ENCODE data around the gene PLA2R1. TPM values are rescaled to one million over a fixed set of nuclear protein-coding genes. Genes with fewer than 3 reads are reported as not detected.

PLA2R1 gene
- total and polyA plus RNA-seq, 2 donors (not counting 1 experiment from before 2014, with no cell fraction given): 8.0 to 8.3 TPM

DNA sequence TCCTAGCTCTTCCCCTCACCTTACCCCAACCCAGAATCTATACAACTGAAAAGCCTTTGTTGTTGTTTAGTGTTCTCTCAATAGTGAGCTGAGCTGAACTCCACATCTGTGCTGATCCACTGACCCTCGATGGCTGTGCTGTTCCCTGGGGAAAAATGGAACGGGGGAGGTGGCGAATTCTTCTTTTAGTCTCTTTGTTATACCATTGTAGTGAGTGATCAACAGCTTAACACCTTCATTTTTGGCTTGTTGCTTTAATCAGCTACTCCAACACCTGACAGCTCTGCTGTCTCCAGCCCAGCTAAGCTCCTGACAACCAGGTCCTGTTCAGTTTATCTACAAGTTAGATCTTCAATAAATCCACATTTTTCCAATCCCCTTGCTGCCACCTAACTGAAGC, 25.7 kb downstream of the PLA2R1 start:
- TF ChIP-seq EZH2 (IDR thresholded peaks at IDR 0.05; ENCODE audit: low read length, missing control alignments): no peak
- TF ChIP-seq, protein P1, sequence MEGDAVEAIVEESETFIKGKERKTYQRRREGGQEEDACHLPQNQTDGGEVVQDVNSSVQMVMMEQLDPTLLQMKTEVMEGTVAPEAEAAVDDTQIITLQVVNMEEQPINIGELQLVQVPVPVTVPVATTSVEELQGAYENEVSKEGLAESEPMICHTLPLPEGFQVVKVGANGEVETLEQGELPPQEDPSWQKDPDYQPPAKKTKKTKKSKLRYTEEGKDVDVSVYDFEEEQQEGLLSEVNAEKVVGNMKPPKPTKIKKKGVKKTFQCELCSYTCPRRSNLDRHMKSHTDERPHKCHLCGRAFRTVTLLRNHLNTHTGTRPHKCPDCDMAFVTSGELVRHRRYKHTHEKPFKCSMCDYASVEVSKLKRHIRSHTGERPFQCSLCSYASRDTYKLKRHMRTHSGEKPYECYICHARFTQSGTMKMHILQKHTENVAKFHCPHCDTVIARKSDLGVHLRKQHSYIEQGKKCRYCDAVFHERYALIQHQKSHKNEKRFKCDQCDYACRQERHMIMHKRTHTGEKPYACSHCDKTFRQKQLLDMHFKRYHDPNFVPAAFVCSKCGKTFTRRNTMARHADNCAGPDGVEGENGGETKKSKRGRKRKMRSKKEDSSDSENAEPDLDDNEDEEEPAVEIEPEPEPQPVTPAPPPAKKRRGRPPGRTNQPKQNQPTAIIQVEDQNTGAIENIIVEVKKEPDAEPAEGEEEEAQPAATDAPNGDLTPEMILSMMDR (conservative IDR thresholded peaks at IDR 0.05 in 1 of 2, IDR thresholded peaks at IDR 0.05 in 1 of 2; ENCODE audit: low read depth in 1 of 2, low read length in 2 of 2): no peak
- H3K9me3 ChIP-seq (ENCODE audit: control insufficient read depth, insufficient read depth, low read depth, low read length): no peaks in the 10 kb centered on the region
- H3K27me3 ChIP-seq (ENCODE audit: control insufficient read depth, insufficient read depth, low read length): peaks cover 2% of the 10 kb centered on the region
- H3K36me3 ChIP-seq (ENCODE audit: control insufficient read depth, insufficient read depth, low read length): no peaks in the 10 kb centered on the region
- H3K79me2 ChIP-seq (ENCODE audit: control insufficient read depth, insufficient read depth, low read length): no peaks in the 10 kb centered on the region
- no peak for DNase-seq (ENCODE audit: low read depth in 2 of 2)
- H3K27ac ChIP-seq (ENCODE audit: insufficient read depth, low read length): no peak overlapping the region
- H3K9ac ChIP-seq (ENCODE audit: insufficient read depth, low read length): no peak overlapping the region
- no peak overlapping the region for H2AFZ ChIP-seq (ENCODE audit: low read length)
- peaks cover 4% of the 10 kb centered on the region for H3K4me1 ChIP-seq (ENCODE audit: control insufficient read depth, extremely low read depth, insufficient read depth, low read length)
- H4K20me1 ChIP-seq (ENCODE audit: control insufficient read depth, extremely low read depth, insufficient read depth, low read length): no peaks in the 10 kb centered on the region
- H3K4me3 ChIP-seq (replicated peaks in 1 of 4; ENCODE audit: control extremely low read depth in 1 of 4, insufficient read depth in 1 of 4, low read depth in 3 of 4, low read length in 4 of 4): no peak overlapping the region
- no peak overlapping the region for H3K4me2 ChIP-seq (ENCODE audit: extremely low read depth, insufficient read depth, low read length)

DNA sequence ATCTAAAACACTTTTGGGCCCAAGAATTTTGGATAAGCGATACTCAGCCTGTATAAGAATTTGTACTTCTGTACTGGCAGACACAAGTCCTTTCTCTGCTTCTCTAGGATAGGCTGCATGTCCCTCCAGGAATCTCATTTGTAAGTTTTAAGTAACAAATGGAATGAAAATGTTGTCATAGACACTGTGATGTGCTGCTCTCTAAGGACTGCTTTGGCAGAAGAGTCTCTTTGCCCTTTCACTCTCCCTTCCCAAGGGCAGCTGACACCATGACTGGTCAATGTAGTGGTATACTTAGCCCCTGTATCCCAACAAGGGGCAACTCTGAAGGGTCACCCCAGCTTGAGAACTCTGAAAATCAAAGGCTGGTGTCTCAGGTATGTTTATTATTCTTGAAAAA, 27.3 kb downstream of the PLA2R1 start:
- TF ChIP-seq, protein P1 (conservative IDR thresholded peaks at IDR 0.05 in 1 of 2, IDR thresholded peaks at IDR 0.05 in 1 of 2; ENCODE audit: low read depth in 1 of 2, low read length in 2 of 2): no peak
- no peaks in the 10 kb centered on the region for H4K20me1 ChIP-seq (ENCODE audit: control insufficient read depth, extremely low read depth, insufficient read depth, low read length)
- H3K9ac ChIP-seq (ENCODE audit: insufficient read depth, low read length): no peak overlapping the region
- H3K36me3 ChIP-seq (ENCODE audit: control insufficient read depth, insufficient read depth, low read length): no peaks in the 10 kb centered on the region
- no peaks in the 10 kb centered on the region for H3K9me3 ChIP-seq (ENCODE audit: control insufficient read depth, insufficient read depth, low read depth, low read length)
- peaks cover 4% of the 10 kb centered on the region for H3K4me1 ChIP-seq (ENCODE audit: control insufficient read depth, extremely low read depth, insufficient read depth, low read length)
- no peak overlapping the region for H3K4me2 ChIP-seq (ENCODE audit: extremely low read depth, insufficient read depth, low read length)
- H3K79me2 ChIP-seq (ENCODE audit: control insufficient read depth, insufficient read depth, low read length): no peaks in the 10 kb centered on the region
- DNase-seq (ENCODE audit: low read depth in 2 of 2): no peak
- H3K27ac ChIP-seq (ENCODE audit: insufficient read depth, low read length): no peak overlapping the region
- no peak overlapping the region for H2AFZ ChIP-seq (ENCODE audit: low read length)
- H3K27me3 ChIP-seq (ENCODE audit: control insufficient read depth, insufficient read depth, low read length): peaks cover 2% of the 10 kb centered on the region
- H3K4me3 ChIP-seq (replicated peaks in 1 of 4; ENCODE audit: control extremely low read depth in 1 of 4, insufficient read depth in 1 of 4, low read depth in 3 of 4, low read length in 4 of 4): no peak overlapping the region

DNA sequence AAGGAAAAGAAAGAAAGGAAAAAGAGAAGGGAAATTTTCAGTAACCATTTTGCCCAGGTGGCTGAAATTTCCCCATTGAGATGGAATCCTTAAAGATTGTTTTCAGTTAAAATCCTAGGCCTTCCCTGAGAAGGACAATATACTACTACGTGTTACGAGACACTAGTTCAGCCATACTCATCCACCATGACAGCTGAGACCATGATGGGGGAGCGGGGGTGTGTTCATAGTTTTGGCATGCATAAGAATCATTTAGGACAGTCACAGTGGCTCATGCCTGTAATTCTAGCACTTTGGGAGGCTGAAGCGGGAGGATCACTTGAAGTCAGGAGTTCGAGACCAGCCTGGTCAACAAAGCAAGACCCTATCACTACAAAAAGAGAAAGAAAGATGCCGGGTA, 28.0 kb downstream of the PLA2R1 start:
- no peaks in the 10 kb centered on the region for H4K20me1 ChIP-seq (ENCODE audit: control insufficient read depth, extremely low read depth, insufficient read depth, low read length)
- H3K27ac ChIP-seq (ENCODE audit: insufficient read depth, low read length): no peak overlapping the region
- peak in 1 of 2 donors; percentile 12 for DNase-seq (ENCODE audit: low read depth in 2 of 2)
- no peak overlapping the region for H2AFZ ChIP-seq (ENCODE audit: low read length)
- H3K36me3 ChIP-seq (ENCODE audit: control insufficient read depth, insufficient read depth, low read length): no peaks in the 10 kb centered on the region
- H3K79me2 ChIP-seq (ENCODE audit: control insufficient read depth, insufficient read depth, low read length): no peaks in the 10 kb centered on the region
- peaks cover 4% of the 10 kb centered on the region for H3K4me1 ChIP-seq (ENCODE audit: control insufficient read depth, extremely low read depth, insufficient read depth, low read length)
- peaks cover 2% of the 10 kb centered on the region for H3K27me3 ChIP-seq (ENCODE audit: control insufficient read depth, insufficient read depth, low read length)
- TF ChIP-seq, protein P1 (conservative IDR thresholded peaks at IDR 0.05 in 1 of 2, IDR thresholded peaks at IDR 0.05 in 1 of 2; ENCODE audit: low read depth in 1 of 2, low read length in 2 of 2): no peak
- TF ChIP-seq EZH2 (IDR thresholded peaks at IDR 0.05; ENCODE audit: low read length, missing control alignments): no peak
- no peaks in the 10 kb centered on the region for H3K9me3 ChIP-seq (ENCODE audit: control insufficient read depth, insufficient read depth, low read depth, low read length)
- no peak overlapping the region for H3K4me3 ChIP-seq (replicated peaks in 1 of 4; ENCODE audit: control extremely low read depth in 1 of 4, insufficient read depth in 1 of 4, low read depth in 3 of 4, low read length in 4 of 4)
- no peak overlapping the region for H3K9ac ChIP-seq (ENCODE audit: insufficient read depth, low read length)
- H3K4me2 ChIP-seq (ENCODE audit: extremely low read depth, insufficient read depth, low read length): no peak overlapping the region

Data from fibroblast of lung (primary cell).